CD4-positive, alpha-beta T cell treated with Interleukin-6 at 100 ng/mL for 8 hours (primary cell): ENCODE data around the gene FUT6.
"Not testable (repeated sequence)": the region's sequence is repeated elsewhere in the genome, so short reads cannot be mapped to it uniquely, and the experiment has no call there.

Experiments used
- DNase-seq: peaks from one replicate; pipeline ENCODE4 v3.0.0-alpha.2; 2020; ENCODE audit warnings: mixed read lengths, low spot score

Gene FUT6

GRCh38 chr19:5857203-5858081, 17.9 kb upstream of the FUT6 start:
- no peak for DNase-seq

DNA sequence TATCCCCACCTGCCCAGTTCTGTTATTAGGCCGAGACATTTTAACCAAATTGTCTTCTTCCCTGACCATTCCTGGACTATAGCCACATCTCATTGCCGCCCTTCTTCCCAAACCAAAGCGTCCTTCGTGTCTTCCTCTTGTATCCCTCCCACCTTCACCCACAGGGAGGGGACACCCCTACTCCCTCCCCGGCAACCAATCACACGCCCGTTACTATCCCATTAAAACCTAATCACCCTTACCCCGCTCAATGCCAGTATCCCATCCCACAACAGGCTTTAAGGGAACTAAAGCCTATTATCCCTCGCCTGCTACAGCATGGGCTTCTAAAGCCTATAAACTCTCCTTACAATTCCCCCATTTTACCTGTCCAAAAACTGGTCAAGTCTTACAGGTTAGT, 15.6 kb upstream of the FUT6 start:
- not testable (repeated sequence) for DNase-seq

DNA sequence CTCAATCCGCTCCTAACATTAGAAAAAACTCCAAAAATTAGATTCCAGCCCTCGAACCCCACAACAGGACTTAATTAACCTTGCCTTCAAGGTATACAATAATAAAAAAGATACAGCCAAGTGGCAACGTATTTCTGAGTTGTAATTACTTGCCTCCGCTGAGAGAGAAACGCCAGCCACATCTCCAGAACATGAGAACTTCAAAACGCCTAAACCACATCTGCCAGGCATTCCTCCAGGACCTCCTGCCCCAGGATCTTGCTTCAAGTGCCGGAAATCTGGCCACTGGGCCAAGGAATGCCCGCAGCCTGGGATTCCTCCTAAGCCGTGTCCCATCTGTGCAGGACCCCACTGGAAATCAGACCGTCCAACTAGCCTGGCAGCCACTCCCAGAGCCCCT, 14.6 kb upstream of the FUT6 start:
- DNase-seq, result not testable (repeated sequence)

DNA sequence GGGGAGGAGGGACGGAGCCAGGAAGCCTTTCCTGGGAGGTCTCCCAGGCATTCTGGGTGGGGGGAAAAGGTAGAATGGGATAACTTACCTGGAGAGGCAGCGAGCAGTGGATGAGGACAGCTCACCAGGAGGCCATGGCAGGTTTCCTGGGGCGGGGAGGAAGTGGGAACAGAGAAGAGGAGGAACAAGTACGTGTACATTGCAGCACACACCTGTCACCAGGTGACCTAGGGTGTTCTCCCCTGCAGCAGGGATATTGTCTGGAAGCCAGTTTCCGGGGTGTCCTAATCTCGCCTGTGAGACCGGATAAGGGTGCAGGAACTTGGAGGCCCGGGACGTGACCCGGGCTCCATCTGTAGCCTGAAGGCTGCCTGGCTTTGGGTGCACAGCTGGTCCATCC, 11.8 kb upstream of the FUT6 start, which contains the start of gene FUT3:
Gene FUT3, minus strand, starts transcription at position 148 of the 400 bp plus-strand sequence.
- no peak for DNase-seq

DNA sequence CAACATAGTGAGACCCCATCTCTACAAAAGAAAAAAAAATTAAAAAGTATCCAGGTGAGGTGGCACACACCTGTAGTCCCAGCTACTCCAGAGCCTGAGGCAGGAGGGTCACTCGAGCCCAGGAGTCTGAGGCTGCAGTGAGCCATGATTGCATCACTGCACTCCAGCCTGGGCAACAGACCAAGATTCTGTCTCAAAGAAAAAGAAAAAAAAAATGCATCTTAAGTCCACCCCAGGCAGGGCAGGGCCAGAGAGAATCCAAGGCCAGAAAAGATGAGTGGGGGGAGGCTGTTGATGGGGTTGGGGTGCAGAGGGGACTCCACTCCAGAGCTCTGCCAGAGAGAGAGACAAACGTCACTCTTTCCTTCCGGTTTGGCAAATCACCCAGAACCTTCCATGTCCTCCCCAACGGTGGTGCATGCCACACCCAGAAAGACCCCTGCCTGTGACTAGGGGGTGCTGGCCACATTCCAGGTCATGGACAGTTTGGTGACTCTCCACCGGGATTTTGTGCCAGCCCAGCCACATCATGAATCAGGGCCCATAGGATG, 11.3 kb upstream of the FUT6 start:
- DNase-seq, result no peak

DNA sequence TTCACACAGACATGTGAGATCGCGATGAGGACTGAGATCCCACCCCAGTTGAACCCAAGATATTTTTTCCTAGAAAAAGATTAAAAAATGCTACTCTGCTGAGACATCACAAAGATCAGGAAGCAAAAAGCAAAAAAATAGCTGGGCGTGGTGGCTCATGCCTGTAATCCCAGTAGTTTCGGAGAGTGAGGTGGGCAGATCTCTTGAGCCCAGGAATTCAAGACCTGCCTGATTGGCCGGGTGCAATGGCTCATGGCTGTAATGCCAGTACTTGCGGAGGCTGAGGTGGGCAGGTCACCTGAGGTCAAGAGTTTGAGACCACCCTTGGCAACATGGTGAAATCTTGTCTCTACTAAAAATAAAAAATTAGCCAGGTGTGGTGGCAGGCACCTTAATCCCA, 10.7 kb upstream of the FUT6 start:
- no peak for DNase-seq

DNA sequence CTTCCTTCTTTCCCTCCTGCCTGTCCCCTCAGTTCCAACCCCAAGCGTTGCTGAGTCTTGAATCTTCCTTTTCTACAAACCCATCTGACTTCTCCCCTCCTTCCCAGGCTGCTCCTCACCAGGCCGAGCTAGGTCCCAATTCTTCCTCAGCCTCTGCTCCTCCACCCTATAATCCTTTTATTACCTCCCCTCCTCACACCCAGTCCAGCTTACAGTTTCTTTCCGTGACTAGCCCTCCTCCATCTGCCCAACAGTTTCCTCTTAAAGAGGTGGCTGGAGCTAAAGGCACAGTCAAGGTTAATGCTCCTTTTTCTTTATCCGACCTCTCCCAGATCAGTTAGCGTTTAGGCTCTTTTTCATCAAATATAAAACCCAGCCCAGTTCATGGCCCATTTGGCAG, 9.1 kb upstream of the FUT6 start:
- not testable (repeated sequence) for DNase-seq

DNA sequence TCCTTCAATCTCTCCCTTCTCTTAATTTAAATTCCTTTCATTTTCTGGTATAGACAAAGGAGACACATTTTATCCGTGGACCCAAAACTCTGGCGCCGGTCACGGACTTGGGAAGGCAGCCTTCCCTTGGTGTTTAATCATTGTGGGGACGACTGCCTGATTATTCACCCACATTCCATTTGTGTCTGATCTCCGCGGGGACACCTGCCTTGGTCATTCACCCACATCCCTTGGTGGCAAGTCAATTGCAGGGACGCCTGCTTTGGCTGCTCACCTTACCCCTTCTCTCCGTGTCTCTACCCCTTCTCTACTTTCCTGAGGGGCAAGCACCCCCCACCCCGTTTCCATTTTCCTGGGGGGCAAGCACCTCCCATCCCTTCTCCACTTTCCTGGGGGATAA, 8.3 kb upstream of the FUT6 start:
- not testable (repeated sequence) for DNase-seq

DNA sequence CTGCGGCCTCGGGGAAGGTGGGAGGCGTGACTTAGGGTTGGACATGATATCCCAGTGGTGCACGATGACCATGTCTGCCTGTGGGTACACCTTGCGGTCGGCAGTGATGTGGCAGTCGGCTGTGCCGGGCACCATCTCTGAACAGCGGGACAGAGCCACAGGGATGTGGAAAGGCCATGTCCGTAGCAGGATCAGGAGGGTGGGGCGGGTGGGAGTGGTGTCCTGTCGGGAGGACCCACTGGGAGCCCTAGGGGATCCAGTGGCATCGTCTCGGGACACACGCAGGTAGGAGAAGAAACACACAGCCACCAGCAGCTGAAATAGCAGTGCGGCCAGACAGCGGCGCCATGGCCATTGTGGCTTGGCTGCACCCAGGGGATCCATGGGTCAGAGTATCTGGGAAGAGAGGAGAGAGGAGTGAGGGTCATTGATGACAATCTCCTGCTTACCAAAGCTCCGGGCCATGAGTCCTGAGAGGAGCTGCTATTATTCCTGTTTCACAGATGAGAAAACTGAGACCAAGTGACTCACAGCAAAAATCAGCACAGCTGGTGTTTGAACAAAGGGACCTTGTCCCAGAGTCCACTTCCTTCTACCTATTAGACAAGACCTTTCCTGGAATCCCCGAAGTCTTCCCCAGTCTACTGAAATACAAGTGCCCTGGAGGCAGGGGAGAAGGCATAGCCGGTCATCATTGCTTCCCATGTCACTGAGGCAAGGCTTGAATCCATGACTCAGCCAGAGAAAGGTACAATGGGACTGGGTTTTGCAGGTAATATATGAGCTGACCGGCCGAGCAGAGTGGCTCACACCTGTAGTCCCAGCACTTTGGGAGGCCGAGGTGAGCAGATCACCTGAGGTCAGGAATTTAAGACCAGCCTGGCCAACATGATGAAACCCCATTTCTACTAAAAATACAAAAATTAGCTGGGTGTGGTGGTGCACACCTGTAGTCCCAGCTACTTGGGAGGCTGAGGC, 5.2 kb upstream of the FUT6 start:
- DNase-seq, result no peak

- no peak for DNase-seq
Measured at GRCh38 chr19:5843295-5843927, 3.9 kb upstream of the FUT6 start.

GRCh38 chr19:5841735-5842111, 2.2 kb upstream of the FUT6 start:
- DNase-seq, result not testable (repeated sequence)

DNA sequence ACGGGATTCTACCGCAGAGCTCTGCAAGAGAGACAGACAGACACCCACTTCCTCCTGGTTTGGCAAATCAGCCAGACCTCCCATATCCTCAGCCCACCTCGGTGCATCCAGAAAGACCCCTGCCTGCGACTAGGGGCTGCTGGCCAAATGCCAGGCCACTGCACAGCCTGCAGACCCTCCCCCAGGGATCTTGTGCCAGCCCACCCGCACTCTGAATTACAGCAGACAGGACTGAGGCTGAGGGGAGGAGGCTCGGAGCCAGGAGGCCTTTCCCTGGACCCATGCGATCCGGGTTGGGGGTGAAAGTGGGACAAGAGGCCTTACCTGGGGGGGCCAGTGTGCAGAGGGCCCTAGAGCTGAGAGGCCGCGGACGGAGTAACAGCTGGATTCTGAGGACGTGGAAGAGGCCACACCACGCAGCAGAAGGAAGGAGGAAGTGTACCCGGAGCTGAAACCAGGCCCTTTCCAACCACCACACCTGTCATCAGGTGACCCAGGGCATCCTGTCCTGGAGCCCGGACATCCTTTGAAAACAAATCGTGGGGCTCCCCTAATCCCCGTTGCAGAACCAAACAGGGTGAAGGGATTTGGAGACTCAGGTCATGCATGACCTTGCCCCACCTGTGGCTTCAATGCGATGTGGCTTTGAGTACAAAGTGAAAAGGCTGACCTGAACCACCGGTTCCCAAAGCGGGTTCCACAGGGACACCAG, 993 bp downstream of the FUT6 start:
- no peak for DNase-seq

- DNase-seq, result no peak
Measured at GRCh38 chr19:5837761-5838352, 1.6 kb downstream of the FUT6 start.

- no peak for DNase-seq
Measured at GRCh38 chr19:5832527-5833216, 6.8 kb downstream of the FUT6 start.

DNA sequence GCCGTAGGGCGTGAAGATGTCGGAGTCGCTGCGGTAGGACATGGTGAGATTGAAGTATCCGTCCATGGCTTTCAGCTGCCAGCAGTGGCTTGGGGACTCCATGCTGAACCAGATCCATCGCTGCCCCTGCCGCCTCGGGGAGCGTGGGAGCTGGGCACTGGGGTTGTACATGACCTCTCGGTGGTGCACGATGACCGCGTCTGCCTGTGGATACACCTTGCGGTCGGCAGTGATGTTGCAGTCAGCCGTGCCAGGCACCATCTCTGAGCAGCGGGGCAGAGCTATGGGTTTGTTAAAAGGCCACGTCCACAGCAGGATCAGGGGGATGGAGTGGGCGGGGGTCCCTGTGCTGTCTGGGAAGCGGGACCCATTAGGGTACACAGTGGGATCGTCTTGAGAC, 7.4 kb downstream of the FUT6 start:
- DNase-seq, result no peak

DNA sequence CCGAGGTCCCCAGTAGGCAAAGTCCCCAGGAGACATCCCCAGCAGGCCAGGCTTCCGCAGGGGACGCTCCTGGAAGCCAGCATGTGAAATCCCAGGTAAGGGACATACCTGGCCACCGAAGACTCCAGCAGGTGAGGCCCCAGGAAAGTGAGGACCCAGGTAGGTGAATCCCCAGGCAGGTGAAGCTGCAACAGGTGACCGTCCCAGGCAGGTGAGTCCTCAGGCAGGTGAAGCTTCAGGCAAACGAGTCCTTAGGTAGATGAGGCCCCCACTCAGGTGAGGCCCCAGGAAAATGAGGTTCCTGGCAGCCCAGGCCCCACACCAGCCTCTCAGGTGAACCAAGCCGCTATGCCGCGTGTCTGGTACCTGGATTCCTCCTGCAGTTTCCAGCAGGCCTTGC, 8.3 kb downstream of the FUT6 start:
- DNase-seq, result no peak

- DNase-seq, result no peak
Measured at GRCh38 chr19:5829567-5830310, 9.8 kb downstream of the FUT6 start.

GRCh38 chr19:5828661-5829566, 10.6 kb downstream of the FUT6 start:
- no peak for DNase-seq
